ENCODE results near the gene OTOG. TPM values are rescaled to one million over a fixed set of nuclear protein-coding genes. Genes with fewer than 3 reads are reported as not detected.

The OTOG gene
- total RNA-seq, 4 donors from 2014 or later, result not detected

DNA sequence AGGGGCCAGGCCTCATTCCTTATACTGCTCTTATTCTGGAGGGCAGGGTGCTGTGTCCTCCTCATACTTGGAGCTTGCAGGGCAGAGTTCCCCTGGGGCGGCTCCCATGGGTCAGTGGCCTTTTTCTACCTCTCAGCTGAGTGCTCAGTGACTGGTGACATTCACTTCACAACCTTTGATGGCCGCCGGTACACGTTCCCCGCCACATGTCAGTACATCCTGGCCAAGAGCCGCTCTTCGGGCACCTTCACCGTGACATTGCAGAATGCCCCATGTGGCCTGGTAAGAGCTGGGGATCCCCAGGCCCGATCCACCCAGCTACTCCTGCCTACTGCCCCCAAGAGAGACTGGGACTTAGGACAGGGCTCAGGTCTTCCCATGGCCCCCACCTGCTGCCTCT is 14.5 kb downstream of the OTOG start:
- no peak overlapping the region for H3K4me3 ChIP-seq (ENCODE audit: low read depth, poor library complexity, severe bottlenecking)
- 95 to 97% methylated on average over 8 to 9 of the region's 9 CpGs for WGBS, 2 donors
- DNase-seq (ENCODE audit: low spot score in 2 of 2), result peak in 1 of 2 donors; percentile 74
- TF ChIP-seq POLR2A (IDR thresholded peaks at IDR 0.05), result no peak
- TF ChIP-seq, protein P1, sequence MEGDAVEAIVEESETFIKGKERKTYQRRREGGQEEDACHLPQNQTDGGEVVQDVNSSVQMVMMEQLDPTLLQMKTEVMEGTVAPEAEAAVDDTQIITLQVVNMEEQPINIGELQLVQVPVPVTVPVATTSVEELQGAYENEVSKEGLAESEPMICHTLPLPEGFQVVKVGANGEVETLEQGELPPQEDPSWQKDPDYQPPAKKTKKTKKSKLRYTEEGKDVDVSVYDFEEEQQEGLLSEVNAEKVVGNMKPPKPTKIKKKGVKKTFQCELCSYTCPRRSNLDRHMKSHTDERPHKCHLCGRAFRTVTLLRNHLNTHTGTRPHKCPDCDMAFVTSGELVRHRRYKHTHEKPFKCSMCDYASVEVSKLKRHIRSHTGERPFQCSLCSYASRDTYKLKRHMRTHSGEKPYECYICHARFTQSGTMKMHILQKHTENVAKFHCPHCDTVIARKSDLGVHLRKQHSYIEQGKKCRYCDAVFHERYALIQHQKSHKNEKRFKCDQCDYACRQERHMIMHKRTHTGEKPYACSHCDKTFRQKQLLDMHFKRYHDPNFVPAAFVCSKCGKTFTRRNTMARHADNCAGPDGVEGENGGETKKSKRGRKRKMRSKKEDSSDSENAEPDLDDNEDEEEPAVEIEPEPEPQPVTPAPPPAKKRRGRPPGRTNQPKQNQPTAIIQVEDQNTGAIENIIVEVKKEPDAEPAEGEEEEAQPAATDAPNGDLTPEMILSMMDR (IDR thresholded peaks at IDR 0.05), result no peak
- intact Hi-C loops (cut with DNase I; ENCODE audit: low total_unique reads), result no loop called here

DNA sequence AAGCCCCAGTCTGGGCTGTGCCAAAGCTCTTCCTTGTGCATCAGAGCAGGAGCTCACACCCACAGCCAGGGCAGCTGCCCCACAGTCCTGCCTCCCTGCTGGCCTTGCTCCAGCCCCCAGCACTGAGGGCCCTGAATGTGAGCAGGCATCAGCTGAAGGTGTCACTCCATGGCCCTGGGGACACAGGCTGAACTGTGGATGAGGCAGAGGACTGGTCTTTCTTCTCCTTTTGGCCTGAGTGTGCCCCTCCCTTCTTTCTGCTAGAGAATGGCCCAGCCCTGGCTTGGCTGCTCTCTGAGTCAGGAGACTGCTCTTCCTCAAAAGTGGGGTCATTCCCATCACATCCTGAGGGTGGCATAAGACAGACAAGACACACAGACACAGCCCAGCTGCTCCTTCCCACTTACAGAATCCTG is 16.2 kb downstream of the OTOG start:
- DNase-seq (ENCODE audit: low spot score in 2 of 2), result peak in 1 of 2 donors; percentile 76
- H3K4me3 ChIP-seq (ENCODE audit: low read depth, poor library complexity, severe bottlenecking), result no peak overlapping the region
- intact Hi-C loops (cut with DNase I; ENCODE audit: low total_unique reads), result no loop called here
- TF ChIP-seq, protein P1 (IDR thresholded peaks at IDR 0.05), result no peak
- TF ChIP-seq POLR2A (IDR thresholded peaks at IDR 0.05), result no peak

DNA sequence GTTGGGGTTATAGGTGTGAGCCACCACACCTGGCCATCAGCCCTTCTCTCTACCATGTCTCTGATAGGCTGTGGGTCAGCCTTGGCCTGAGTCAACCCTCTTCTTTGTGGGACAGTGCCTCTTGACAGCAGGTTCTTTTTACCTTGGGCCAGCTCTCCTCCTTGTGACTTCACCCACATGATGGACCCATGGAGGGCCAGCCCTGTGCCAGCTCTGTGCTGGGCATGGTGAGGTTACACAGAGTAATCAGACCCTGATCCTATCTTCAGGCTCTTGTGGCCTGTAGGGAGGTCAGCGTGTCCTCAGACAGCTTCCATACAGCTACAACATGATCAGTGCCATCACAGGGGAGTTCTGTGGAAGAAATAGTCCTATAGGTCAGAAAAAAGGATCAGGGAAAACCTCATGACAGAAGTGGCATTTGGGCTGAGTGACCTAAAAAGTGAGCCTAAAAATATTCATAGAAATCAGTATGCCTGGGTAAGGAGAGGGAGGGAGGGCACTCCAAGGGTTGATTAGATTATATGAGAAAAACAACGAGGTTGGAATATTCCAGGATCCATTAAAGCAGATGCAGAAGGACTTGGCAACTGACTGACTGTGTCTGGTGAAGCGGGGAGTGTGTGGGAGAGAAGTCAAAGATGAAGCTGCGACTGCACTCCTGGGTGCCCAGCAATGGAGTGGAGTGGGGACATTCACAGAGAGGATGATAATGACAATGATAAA is 17.1 kb downstream of the OTOG start:
- intact Hi-C loops (cut with DNase I; ENCODE audit: low total_unique reads), result no loop called here
- peak in 1 of 2 donors; percentile 82 for DNase-seq (ENCODE audit: low spot score in 2 of 2)
- TF ChIP-seq, protein P1 (IDR thresholded peaks at IDR 0.05), result no peak
- H3K4me3 ChIP-seq (ENCODE audit: low read depth, poor library complexity, severe bottlenecking), result no peak overlapping the region
- WGBS, 2 donors, result 82% methylated on average over 4 of the region's 4 CpGs

DNA sequence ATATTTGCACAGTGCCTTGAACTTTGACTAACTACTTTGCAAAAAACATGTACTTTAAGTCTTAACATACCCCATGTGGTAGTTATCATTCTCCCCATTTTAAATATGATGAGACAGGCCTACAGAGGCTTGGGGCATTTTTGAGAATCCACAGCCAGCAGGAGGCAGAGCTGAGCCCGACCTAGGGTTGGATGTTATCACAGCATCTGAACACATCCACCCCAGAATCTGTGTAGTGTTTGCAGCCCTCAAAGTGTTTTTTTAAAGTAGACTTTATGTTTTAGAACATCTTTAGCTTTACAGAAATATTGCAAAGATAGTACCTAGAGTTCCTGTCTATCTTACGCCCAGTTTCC is 17.6 kb downstream of the OTOG start:
- intact Hi-C loops (cut with DNase I; ENCODE audit: low total_unique reads), result no loop called here
- TF ChIP-seq, protein P1 (IDR thresholded peaks at IDR 0.05), result no peak
- no peak for TF ChIP-seq POLR2A (IDR thresholded peaks at IDR 0.05)
- WGBS, 2 donors, result 55 to 74% methylated on average over 2 of the region's 2 CpGs
- H3K4me3 ChIP-seq (ENCODE audit: low read depth, poor library complexity, severe bottlenecking), result no peak overlapping the region
- peak in 1 of 2 donors; percentile 6 for DNase-seq (ENCODE audit: low spot score in 2 of 2)

DNA sequence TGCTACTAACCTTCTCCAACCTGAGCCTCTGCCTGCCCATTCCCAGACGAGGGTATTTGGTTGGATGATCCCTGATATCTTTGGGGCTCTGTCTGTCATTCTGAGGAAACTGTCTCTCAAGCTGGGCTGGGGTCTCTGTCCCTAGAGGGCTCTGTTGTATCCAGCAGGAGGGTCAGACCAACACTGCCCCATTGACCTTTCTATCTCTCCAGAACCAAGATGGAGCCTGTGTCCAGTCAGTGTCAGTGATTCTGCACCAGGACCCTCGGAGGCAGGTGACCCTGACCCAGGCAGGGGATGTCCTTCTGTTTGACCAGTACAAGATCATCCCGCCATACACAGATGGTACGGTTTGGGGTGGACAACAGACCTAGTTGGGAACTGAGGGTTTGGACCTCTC is 21.9 kb downstream of the OTOG start:
- TF ChIP-seq, protein P1 (IDR thresholded peaks at IDR 0.05), result no peak
- TF ChIP-seq POLR2A (IDR thresholded peaks at IDR 0.05), result no peak
- H3K4me3 ChIP-seq (ENCODE audit: low read depth, poor library complexity, severe bottlenecking), result no peak overlapping the region
- peak in 1 of 2 donors; percentile 67 for DNase-seq (ENCODE audit: low spot score in 2 of 2)
- intact Hi-C loops (cut with DNase I; ENCODE audit: low total_unique reads), result no loop called here
- WGBS, 2 donors, result 84 to 85% methylated on average over 4 of the region's 4 CpGs

DNA sequence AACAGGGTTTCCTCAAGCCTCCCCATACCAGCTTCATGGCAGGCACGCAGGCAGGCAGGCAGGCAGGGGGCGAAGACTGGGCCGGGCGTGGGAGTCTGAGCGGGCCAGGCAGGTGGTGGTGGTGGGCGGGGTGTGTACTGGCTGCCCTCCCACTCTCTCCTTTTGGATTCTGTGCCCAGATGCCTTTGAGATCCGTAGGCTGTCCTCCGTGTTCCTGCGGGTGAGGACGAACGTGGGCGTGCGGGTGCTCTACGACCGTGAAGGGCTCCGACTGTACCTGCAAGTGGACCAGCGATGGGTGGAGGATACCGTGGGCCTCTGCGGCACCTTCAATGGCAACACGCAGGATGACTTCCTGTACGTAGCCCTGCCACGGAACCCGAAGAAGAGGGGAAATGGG is 23.0 kb downstream of the OTOG start:
- TF ChIP-seq POLR2A (IDR thresholded peaks at IDR 0.05), result no peak
- TF ChIP-seq, protein P1 (IDR thresholded peaks at IDR 0.05), result no peak
- peak in 1 of 2 donors; percentile 43 for DNase-seq (ENCODE audit: low spot score in 2 of 2)
- intact Hi-C loops (cut with DNase I; ENCODE audit: low total_unique reads), result no loop called here
- no peak overlapping the region for H3K4me3 ChIP-seq (ENCODE audit: low read depth, poor library complexity, severe bottlenecking)
- WGBS, 2 donors, result 79 to 80% methylated on average over 23 of the region's 23 CpGs

Measured in lower leg skin (tissue), 4 donors.